ENCODE measurements around the gene SLC7A4.

DNA sequence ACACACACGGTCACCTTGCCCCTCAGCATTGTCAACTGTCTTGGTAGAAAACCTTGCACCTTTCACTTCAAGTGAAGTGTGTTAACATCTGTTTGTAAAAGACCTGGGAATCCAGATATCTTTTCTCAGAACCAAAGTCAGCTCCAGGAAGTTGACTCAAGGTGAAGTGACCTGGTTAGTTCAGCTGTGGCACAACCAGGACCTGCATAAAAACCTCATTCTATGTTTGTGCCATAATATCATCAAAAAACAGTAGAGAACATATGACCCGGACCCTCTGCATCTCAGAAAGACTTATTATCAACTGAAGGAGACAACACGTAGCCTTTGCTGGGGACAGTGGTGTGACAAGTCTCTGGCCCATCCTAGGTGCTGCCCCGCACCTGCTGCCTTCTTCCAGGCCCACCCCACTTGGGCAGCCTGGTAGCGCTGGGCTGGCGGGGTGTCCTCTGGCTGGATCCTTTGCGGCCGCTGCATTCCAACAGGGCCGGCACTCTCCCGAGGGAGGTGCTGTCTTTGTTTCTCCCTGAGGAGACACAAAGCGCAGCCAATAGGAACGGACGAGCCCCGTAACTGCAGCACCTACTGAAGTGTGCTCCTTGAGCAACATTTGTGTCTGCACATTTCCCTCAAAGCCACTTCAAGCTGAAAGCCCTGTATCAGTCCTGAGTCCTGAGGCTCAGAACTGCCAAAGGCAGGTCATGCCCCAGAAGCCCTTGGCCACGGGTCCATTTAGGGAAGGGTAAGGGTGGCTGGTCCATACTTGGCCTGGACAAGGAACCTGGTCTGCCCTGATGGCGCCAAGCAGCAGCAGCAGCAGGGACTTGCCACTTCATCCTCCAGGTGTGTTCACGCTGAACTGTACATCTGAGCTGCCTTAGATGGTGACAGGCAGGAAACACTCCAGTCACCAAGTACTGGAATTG, 38.6 kb upstream of the SLC7A4 start:
- TF ChIP-seq, protein P1, sequence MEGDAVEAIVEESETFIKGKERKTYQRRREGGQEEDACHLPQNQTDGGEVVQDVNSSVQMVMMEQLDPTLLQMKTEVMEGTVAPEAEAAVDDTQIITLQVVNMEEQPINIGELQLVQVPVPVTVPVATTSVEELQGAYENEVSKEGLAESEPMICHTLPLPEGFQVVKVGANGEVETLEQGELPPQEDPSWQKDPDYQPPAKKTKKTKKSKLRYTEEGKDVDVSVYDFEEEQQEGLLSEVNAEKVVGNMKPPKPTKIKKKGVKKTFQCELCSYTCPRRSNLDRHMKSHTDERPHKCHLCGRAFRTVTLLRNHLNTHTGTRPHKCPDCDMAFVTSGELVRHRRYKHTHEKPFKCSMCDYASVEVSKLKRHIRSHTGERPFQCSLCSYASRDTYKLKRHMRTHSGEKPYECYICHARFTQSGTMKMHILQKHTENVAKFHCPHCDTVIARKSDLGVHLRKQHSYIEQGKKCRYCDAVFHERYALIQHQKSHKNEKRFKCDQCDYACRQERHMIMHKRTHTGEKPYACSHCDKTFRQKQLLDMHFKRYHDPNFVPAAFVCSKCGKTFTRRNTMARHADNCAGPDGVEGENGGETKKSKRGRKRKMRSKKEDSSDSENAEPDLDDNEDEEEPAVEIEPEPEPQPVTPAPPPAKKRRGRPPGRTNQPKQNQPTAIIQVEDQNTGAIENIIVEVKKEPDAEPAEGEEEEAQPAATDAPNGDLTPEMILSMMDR (conservative IDR thresholded peaks at IDR 0.05; ENCODE audit: low read length): no peak
- no peak for TF ChIP-seq EZH2phosphoT487 (IDR thresholded peaks at IDR 0.05; ENCODE audit: borderline replicate concordance, low read depth, low read length)

Measured in OCI-LY7 (cell line).